ENCODE measurements around the gene TFIP11. TPM values are rescaled to one million over a fixed set of nuclear protein-coding genes. Genes with fewer than 3 reads are reported as not detected.

Gene TFIP11
- total RNA-seq, 4 donors from 2014 or later: 6.1 to 32.5 (median 18.1) TPM

DNA sequence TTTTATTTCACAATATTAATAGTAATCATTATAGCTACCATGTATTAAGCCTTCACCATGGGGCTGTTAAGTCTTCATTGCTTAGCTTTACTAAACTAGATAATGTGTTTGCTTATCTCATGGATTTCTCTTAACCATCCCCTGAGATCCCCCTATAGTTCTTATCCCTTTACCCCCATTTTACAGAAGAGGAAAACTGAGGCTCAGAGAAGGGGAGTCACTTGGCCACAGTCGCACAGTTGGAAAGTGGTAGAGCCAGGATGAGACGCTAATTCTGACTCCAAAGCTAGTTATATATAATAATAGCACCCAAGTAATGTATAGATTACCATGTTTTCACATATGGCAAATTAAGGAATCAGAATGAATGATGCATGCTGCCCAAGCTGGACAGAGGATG is 9.7 kb upstream of the TFIP11 start:
- H3K27ac ChIP-seq: no peak overlapping the region
- no peak overlapping the region for H3K4me3 ChIP-seq
- no peaks in the 10 kb centered on the region for H3K36me3 ChIP-seq
- TF ChIP-seq, protein P1, sequence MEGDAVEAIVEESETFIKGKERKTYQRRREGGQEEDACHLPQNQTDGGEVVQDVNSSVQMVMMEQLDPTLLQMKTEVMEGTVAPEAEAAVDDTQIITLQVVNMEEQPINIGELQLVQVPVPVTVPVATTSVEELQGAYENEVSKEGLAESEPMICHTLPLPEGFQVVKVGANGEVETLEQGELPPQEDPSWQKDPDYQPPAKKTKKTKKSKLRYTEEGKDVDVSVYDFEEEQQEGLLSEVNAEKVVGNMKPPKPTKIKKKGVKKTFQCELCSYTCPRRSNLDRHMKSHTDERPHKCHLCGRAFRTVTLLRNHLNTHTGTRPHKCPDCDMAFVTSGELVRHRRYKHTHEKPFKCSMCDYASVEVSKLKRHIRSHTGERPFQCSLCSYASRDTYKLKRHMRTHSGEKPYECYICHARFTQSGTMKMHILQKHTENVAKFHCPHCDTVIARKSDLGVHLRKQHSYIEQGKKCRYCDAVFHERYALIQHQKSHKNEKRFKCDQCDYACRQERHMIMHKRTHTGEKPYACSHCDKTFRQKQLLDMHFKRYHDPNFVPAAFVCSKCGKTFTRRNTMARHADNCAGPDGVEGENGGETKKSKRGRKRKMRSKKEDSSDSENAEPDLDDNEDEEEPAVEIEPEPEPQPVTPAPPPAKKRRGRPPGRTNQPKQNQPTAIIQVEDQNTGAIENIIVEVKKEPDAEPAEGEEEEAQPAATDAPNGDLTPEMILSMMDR (IDR thresholded peaks at IDR 0.05): no peak
- no peak for TF ChIP-seq POLR2A (IDR thresholded peaks at IDR 0.05)
- H3K27me3 ChIP-seq: no peaks in the 10 kb centered on the region
- no peaks in the 10 kb centered on the region for H3K9me3 ChIP-seq
- intact Hi-C loops (cut with DNase I; ENCODE audit: low total_unique reads): no loop called here
- no peak for DNase-seq
- no peaks in the 10 kb centered on the region for H3K4me1 ChIP-seq

DNA sequence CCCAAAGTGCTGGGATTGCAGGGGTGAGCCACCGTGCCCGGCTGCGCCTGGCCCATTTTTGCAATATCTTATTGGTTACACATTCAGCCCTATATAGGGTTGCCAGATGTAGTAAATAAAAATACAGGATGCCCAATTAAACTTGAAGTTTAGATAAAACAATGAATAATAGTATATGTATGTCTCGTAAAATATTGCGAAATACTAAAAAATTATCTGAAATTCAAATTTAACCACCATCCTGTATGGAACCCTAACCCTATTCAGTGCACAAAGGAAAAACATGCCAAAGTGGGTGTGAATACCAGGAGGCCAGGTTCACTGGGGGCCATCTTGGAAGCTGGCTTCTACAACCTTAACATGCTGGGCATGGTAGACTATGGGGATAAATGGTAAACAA is 5.2 kb upstream of the TFIP11 start:
- H3K4me3 ChIP-seq: no peak overlapping the region
- H3K9me3 ChIP-seq: no peaks in the 10 kb centered on the region
- TF ChIP-seq POLR2A (IDR thresholded peaks at IDR 0.05): no peak
- TF ChIP-seq, protein P1 (IDR thresholded peaks at IDR 0.05): no peak
- H3K36me3 ChIP-seq: no peaks in the 10 kb centered on the region
- no peak for DNase-seq
- H3K27ac ChIP-seq: no peak overlapping the region
- H3K4me1 ChIP-seq: no peaks in the 10 kb centered on the region
- intact Hi-C loops (cut with DNase I; ENCODE audit: low total_unique reads): no loop called here
- H3K27me3 ChIP-seq: no peaks in the 10 kb centered on the region

DNA sequence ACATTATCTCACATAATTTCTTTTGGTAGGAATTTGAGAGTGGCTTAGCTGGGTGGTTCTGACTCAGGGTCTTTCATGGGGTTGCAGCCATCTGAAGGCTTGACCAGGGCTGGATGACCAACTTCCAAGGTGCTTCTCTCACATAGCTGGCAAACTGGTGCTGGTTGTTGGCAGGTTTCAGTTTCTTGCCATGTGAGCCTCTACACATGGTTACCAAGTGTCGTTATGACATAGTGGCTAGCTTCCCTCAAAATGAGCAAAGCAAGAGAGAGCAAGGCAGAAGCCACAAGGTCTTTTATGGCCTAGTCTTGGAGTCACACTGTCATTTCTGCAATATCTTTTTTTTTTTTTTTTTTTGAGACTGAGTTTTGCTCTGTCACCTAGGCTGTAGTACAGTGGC is 4.2 kb upstream of the TFIP11 start:
- intact Hi-C loops (cut with DNase I; ENCODE audit: low total_unique reads): no loop called here
- Histone ChIP-seq H3K36me3 (no peaks in the 10 kb centered on the region), H3K27ac (no peak overlapping the region), H3K4me1 (peaks cover 0 to 2% of the 10 kb centered on the region in 2 donors), H3K9me3 (no peaks in the 10 kb centered on the region), H3K4me3 (no peak overlapping the region), H3K27me3 (no peaks in the 10 kb centered on the region)
- TF ChIP-seq POLR2A (IDR thresholded peaks at IDR 0.05): no peak
- TF ChIP-seq, protein P1 (IDR thresholded peaks at IDR 0.05): no peak
- DNase-seq: no peak

DNA sequence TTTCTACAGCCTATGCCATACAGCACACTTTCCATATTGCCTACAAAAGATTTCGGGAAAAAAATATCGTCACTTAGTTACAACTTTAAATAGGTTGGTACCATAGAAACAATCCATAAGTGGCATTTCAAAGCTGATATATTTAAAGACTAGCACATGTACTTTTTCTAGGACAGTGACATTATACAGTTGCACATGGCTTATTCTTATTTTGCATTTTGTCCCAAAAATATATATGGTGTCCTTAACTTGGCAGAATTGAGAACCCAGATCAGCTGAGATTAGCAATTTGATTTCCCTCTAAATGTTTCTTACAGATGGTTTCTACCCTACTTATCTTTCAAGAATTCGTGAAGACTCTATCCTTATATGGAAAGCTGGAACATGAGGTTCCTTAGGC is 3.7 kb upstream of the TFIP11 start:
- DNase-seq: no peak
- peaks cover 0 to 3% of the 10 kb centered on the region in 2 donors for H3K4me1 ChIP-seq
- H3K27me3 ChIP-seq: no peaks in the 10 kb centered on the region
- no peak for TF ChIP-seq POLR2A (IDR thresholded peaks at IDR 0.05)
- TF ChIP-seq, protein P1 (IDR thresholded peaks at IDR 0.05): no peak
- H3K4me3 ChIP-seq: no peak overlapping the region
- H3K9me3 ChIP-seq: no peaks in the 10 kb centered on the region
- H3K27ac ChIP-seq: no peak overlapping the region
- intact Hi-C loops (cut with DNase I; ENCODE audit: low total_unique reads): no loop called here
- no peaks in the 10 kb centered on the region for H3K36me3 ChIP-seq

DNA sequence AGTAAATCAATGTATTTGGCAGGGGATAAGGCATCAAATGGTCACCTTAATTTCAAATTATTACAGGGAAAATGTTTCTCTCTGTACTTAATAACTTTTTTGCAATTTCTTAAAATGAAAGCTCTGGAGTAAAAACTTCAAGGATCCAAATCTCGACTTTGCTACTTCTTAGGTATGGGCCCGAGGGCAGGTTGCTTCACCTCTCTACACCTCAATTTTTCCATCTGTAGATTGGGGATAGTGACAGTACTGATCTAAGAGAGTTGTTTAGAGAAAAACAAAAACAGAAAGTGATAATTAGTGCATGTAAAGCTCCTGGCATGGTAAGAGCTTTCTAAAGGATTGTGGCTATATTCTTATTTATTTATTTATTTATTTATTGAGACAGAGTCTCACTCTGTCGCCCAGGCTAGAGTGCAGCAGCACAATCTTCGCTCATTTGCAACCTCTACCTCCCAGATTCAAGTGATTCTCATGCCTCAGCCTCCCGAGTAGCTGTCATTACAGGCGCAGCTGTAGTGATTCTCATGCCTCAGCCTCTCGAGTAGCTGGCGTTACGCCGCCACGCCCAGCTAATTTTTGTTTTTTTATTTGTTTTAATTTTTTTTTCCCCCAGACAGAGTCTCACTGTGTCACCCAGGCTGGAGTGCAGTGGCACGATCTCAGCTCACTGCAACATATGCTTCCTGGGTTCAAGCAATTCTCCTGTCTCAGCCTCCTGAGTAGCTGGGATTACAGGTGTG is 2.3 kb upstream of the TFIP11 start:
- H3K9me3 ChIP-seq: no peaks in the 10 kb centered on the region
- peaks cover 0 to 3% of the 10 kb centered on the region in 2 donors for H3K4me1 ChIP-seq
- H3K36me3 ChIP-seq: no peaks in the 10 kb centered on the region
- H3K27ac ChIP-seq: no peak overlapping the region
- no peak overlapping the region for H3K4me3 ChIP-seq
- no peak for DNase-seq
- H3K27me3 ChIP-seq: no peaks in the 10 kb centered on the region
- intact Hi-C loops (cut with DNase I; ENCODE audit: low total_unique reads): no loop called here
- TF ChIP-seq, protein P1 (IDR thresholded peaks at IDR 0.05): no peak
- no peak for TF ChIP-seq POLR2A (IDR thresholded peaks at IDR 0.05)
